HFF-Myc (cell line): ENCODE results near the gene TFF2.

ENCODE experiments used
- DNase-seq: peaks from one replicate; pipeline ENCODE4 v3.0.0-alpha.2; 2011; ENCODE audit warnings: low read depth; ENCODE audit errors: extremely low read depth
- H3K4me3 ChIP-seq: replicated peaks from 2 replicates; pipeline ENCODE4 v1.5.1; 2011; ENCODE audit warnings: low read depth, mild to moderate bottlenecking, control low read depth, low read length
- CTCF ChIP-seq: IDR thresholded peaks from 2 replicates; pipeline ENCODE4 v1.5.1; 2012; ENCODE audit warnings: mild to moderate bottlenecking, low read depth, low read length, control low read depth; ENCODE audit errors: missing control alignments

Gene TFF2

GRCh38 chr21:42350927-42351426 is at the start of gene TFF2:
TSS of gene TFF2 (minus strand) at chr21:42350994. CDS start at chr21:42350957, 37 bp downstream.
- TF ChIP-seq CTCF, result no peak
- H3K4me3 ChIP-seq, result no peak within 1 kb of the TSS
- DNase-seq, result no peak

- no peak overlapping the region for H3K4me3 ChIP-seq
- DNase-seq, result peak; percentile 22
- TF ChIP-seq CTCF, result no peak
These were observed 49.7 kb upstream of the TFF2 start for GRCh38 chr21:42400525-42400924.

GRCh38 chr21:42398436-42399028 is 47.7 kb upstream of the TFF2 start:
- TF ChIP-seq CTCF, result no peak
- no peak for DNase-seq
- H3K4me3 ChIP-seq, result no peak overlapping the region

GRCh38 chr21:42397746-42398394 is 47.1 kb upstream of the TFF2 start:
- no peak for TF ChIP-seq CTCF
- DNase-seq, result no peak
- H3K4me3 ChIP-seq, result no peak overlapping the region

GRCh38 chr21:42396799-42397745 is 46.3 kb upstream of the TFF2 start:
- no peak for DNase-seq
- no peak for TF ChIP-seq CTCF
- H3K4me3 ChIP-seq, result no peak overlapping the region

GRCh38 chr21:42395905-42396651 is 45.3 kb upstream of the TFF2 start, which contains the start of gene TMPRSS3:
TSS of gene TMPRSS3 (minus strand) at chr21:42396052. CDS start at chr21:42395417, 635 bp downstream.
- H3K4me3 ChIP-seq, result no peak within 1 kb of the TSS
- TF ChIP-seq CTCF, result no peak
- no peak for DNase-seq
